Measurements from ENCODE around the gene STT3B. TPM values are rescaled to one million over a fixed set of nuclear protein-coding genes. Genes with fewer than 3 reads are reported as not detected.

STT3B gene
- total and polyA plus RNA-seq, 2 of the 13 experiments (the other 11 are each of a cell fraction or from before 2014, with no cell fraction given), result 85.0 to 205 TPM

GRCh38 chr3:31508452-31509146 lies 24.1 kb upstream of the STT3B start:
- no TSS peak for BruUV-seq (replicated peaks)
- Histone ChIP-seq H4K20me1 (ENCODE audit: insufficient read depth, low read length) (no peaks in the 10 kb centered on the region), H3K4me3 (replicated peaks in 1 of 3; ENCODE audit: insufficient read depth in 1 of 3, low read depth in 2 of 3, low read length in 3 of 3) (no peak overlapping the region), H3K27ac (ENCODE audit: extremely low read length, insufficient read depth, low read length) (no peak overlapping the region), H2AFZ (ENCODE audit: low read length) (no peak overlapping the region), H3K9me3 (ENCODE audit: low read length) (no peaks in the 10 kb centered on the region), H3K9ac (ENCODE audit: insufficient read depth, low read depth, low read length) (no peak overlapping the region), H3K4me2 (ENCODE audit: low read depth, low read length) (no peak overlapping the region), H3K27me3 (ENCODE audit: control insufficient read depth in 1 of 2, insufficient read depth in 2 of 2, low read length in 2 of 2) (peaks cover 0 to 14% of the 10 kb centered on the region in 2 experiments; a peak in 3 of 5 replicates), H3K79me2 (ENCODE audit: insufficient read depth, low read length) (no peaks in the 10 kb centered on the region), H3K4me1 (ENCODE audit: insufficient read depth, low read length) (peaks cover 8% of the 10 kb centered on the region), H3K36me3 (replicated peaks in 1 of 2; ENCODE audit: control insufficient read depth in 1 of 2, insufficient read depth in 2 of 2, low read length in 2 of 2) (no peaks in the 10 kb centered on the region)
- POLR2A ChIA-PET, result no interaction called here
- FAIRE-seq, result no peak
- TF ChIP-seq RAD21 (CRISPR knock-in tag; IDR thresholded peaks at IDR 0.05) (no peak), TBX3 (IDR thresholded peaks at IDR 0.05; ENCODE audit: borderline replicate concordance) (no peak), MEF2D (CRISPR knock-in tag; IDR thresholded peaks at IDR 0.05) (no peak), ATAD3A (CRISPR knock-in tag; IDR thresholded peaks at IDR 0.05) (no peak), MBNL3 (CRISPR knock-in tag; conservative IDR thresholded peaks at IDR 0.05) (no peak)
- in situ Hi-C loops (cut with HindIII; ENCODE audit: extremely low pct_ligation_motif_present, low pct_unique_long_range_greater_than_20kb) (no loop called here), intact Hi-C loops (cut with micrococcal nuclease; ENCODE audit: unreplicated experiment) (no loop called here)
- no peak for DNase-seq (ENCODE audit: low spot score)
- no peak for ATAC-seq
- whole genome bisulfite sequencing (ENCODE audit: low lambda C conversion rate), result 1% methylated on average over 2 of the region's 2 CpGs
- CTCF ChIA-PET (ENCODE audit: low intra/inter-chr PET ratio, low total read pairs), result no interaction called here

- Histone ChIP-seq H3K4me1 (ENCODE audit: insufficient read depth, low read length) (peaks cover 4% of the 10 kb centered on the region), H3K9me3 (ENCODE audit: low read length) (no peaks in the 10 kb centered on the region), H3K9ac (ENCODE audit: insufficient read depth, low read depth, low read length) (no peak overlapping the region), H4K20me1 (ENCODE audit: insufficient read depth, low read length) (no peaks in the 10 kb centered on the region), H3K36me3 (replicated peaks in 1 of 2; ENCODE audit: control insufficient read depth in 1 of 2, insufficient read depth in 2 of 2, low read length in 2 of 2) (no peaks in the 10 kb centered on the region), H3K4me2 (ENCODE audit: low read depth, low read length) (no peak overlapping the region), H3K79me2 (ENCODE audit: insufficient read depth, low read length) (no peaks in the 10 kb centered on the region), H3K27me3 (ENCODE audit: control insufficient read depth in 1 of 2, insufficient read depth in 2 of 2, low read length in 2 of 2) (peaks cover 0 to 14% of the 10 kb centered on the region in 2 experiments; a peak in 3 of 5 replicates), H3K4me3 (replicated peaks in 1 of 3; ENCODE audit: insufficient read depth in 1 of 3, low read depth in 2 of 3, low read length in 3 of 3) (no peak overlapping the region), H3K27ac (ENCODE audit: extremely low read length, insufficient read depth, low read length) (no peak overlapping the region), H2AFZ (ENCODE audit: low read length) (no peak overlapping the region)
- no peak for DNase-seq (ENCODE audit: low spot score)
- WGBS (ENCODE audit: low lambda C conversion rate), result 0% methylated on average over 1 of the region's 1 CpG
- BruUV-seq (replicated peaks), result no TSS peak
- POLR2A ChIA-PET, result no interaction called here
- CTCF ChIA-PET (ENCODE audit: low intra/inter-chr PET ratio, low total read pairs), result no interaction called here
- intact Hi-C loops (cut with micrococcal nuclease; ENCODE audit: unreplicated experiment) (no loop called here), in situ Hi-C loops (cut with HindIII; ENCODE audit: extremely low pct_ligation_motif_present, low pct_unique_long_range_greater_than_20kb) (no loop called here)
- FAIRE-seq, result no peak
- ATAC-seq, result no peak
- TF ChIP-seq RFX5 (IDR thresholded peaks at IDR 0.05; ENCODE audit: low read depth, low read length), result no peak
- TF ChIP-seq NRL (CRISPR knock-in tag; IDR thresholded peaks at IDR 0.05; ENCODE audit: borderline replicate concordance), result no peak
- TF ChIP-seq ETV5 (CRISPR knock-in tag; IDR thresholded peaks at IDR 0.05; ENCODE audit: borderline replicate concordance), result no peak
- no peak for TF ChIP-seq ZBTB37 (CRISPR knock-in tag; IDR thresholded peaks at IDR 0.05)
- no peak for TF ChIP-seq IKZF1 (IDR thresholded peaks at IDR 0.05)
- no peak for TF ChIP-seq TBP (CRISPR knock-in tag; IDR thresholded peaks at IDR 0.05)
- no peak for TF ChIP-seq CBX5 (CRISPR knock-in tag; IDR thresholded peaks at IDR 0.05; ENCODE audit: borderline replicate concordance)
- TF ChIP-seq ATF5 (CRISPR knock-in tag; IDR thresholded peaks at IDR 0.05; ENCODE audit: low read depth), result no peak
- no peak for TF ChIP-seq CBX1 (IDR thresholded peaks at IDR 0.05; ENCODE audit: low read depth)
- TF ChIP-seq THRA (CRISPR knock-in tag; IDR thresholded peaks at IDR 0.05; ENCODE audit: borderline replicate concordance), result no peak
- TF ChIP-seq NR1H2 (CRISPR knock-in tag; IDR thresholded peaks at IDR 0.05; ENCODE audit: borderline replicate concordance, low read depth), result no peak
Observed at GRCh38 chr3:31509147-31509728, 23.5 kb upstream of the STT3B start.
